Fibroblast of pulmonary artery (primary cell): ENCODE data around the gene PBX4.
"Not testable (repeated sequence)": the region's sequence is repeated elsewhere in the genome, so short reads cannot be mapped to it uniquely, and the experiment has no call there.

Experiments
- DNase-seq: peaks from one replicate; pipeline ENCODE4 v3.0.0-alpha.2; 2010; ENCODE audit warnings: low read depth
- H3K4me3 ChIP-seq: replicated peaks from 2 replicates; pipeline ENCODE4 v1.5.1; 2011; ENCODE audit warnings: low read depth, mild to moderate bottlenecking, control low read depth, low read length, moderate library complexity
- CTCF ChIP-seq: IDR thresholded peaks from 2 replicates; pipeline ENCODE4 v1.5.1; 2011; ENCODE audit warnings: mild to moderate bottlenecking, control low read depth, low read length, inconsistent platforms; ENCODE audit errors: missing control alignments

PBX4 gene

GRCh38 chr19:19610376-19611202, 7.9 kb downstream of the PBX4 start:
- H3K4me3 ChIP-seq = no peak overlapping the region
- no peak for DNase-seq
- no peak for TF ChIP-seq CTCF

- not testable (repeated sequence) for H3K4me3 ChIP-seq, DNase-seq
These were observed 11.8 kb downstream of the PBX4 start for GRCh38 chr19:19606686-19607085.

DNA sequence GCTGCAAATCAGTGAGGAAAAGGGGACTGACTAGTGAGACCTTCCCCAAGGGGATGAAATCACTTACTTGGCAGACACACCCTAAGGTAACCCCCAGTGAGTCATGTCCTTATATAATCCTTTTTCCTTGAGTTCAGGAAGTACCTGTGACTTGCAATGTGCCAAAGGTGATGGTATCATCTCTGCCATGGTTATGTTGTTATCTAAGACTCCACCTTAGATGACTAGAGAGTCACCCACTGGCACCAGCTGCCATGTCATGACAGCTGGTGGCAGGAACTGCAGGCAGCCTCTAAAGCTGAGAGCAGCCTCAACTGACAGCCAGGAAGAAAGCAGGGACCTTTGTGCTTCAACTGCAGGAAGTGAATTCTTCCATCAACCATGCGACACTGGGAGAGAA, 12.5 kb downstream of the PBX4 start:
- TF ChIP-seq CTCF = no peak
- DNase-seq = no peak
- no peak overlapping the region for H3K4me3 ChIP-seq

DNA sequence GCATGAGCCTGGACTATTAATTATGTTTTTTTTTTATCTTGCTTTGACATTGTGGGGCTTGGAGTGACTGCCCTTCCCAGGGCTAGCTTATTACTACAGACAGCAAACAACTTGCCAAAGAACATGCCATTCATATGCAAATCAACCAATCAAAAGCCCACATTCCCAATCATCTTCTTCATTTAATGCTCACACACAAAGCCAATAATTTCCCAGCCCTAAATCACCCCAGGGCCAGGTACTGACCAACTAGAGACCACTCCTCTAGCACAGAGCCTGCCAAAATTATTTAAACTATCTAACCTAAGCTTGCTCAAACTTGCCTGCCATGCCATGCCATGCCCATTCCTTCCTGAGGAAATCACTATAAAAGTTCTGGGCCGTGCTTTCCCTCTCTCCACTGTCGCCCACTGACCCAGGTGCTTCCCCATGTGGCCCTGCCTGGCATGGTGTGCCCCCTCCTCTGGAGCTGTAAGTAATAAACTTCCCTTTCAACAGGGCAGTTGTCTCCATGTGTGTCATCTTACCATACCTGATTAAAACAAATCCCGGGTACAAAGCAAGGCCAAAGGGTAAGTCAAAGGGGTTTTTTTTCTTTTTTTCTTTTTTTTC, 15.7 kb downstream of the PBX4 start:
- no peak for DNase-seq
- no peak overlapping the region for H3K4me3 ChIP-seq
- no peak for TF ChIP-seq CTCF

DNA sequence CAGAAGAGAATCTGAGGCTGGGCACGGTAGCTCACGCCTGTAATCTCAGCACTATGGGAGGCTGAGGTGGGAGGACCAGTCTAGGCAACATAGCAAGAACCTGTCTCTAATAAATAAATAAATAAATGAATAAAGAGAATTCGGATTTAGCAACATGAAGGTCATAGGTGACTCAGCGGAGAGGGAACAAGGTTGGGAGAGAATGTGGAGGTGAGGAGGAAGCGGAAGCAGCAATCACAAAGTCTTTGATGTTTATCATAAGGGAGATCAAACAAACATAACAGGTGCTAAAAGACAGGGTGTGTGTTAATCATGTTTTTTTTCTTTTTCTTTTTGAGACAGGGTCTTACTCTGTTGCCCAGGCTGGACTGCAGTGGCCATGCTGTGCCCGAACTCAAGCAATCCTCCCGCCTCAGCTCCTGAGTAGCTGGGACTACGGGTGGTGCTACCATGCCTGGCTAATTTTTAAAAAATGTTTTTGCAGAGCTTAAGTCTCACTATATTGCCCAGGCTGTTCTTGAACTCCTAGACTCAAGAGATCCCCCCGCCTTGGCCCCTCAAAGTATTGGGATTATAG, 16.3 kb downstream of the PBX4 start:
- no peak for DNase-seq
- H3K4me3 ChIP-seq = no peak overlapping the region
- TF ChIP-seq CTCF = no peak

DNA sequence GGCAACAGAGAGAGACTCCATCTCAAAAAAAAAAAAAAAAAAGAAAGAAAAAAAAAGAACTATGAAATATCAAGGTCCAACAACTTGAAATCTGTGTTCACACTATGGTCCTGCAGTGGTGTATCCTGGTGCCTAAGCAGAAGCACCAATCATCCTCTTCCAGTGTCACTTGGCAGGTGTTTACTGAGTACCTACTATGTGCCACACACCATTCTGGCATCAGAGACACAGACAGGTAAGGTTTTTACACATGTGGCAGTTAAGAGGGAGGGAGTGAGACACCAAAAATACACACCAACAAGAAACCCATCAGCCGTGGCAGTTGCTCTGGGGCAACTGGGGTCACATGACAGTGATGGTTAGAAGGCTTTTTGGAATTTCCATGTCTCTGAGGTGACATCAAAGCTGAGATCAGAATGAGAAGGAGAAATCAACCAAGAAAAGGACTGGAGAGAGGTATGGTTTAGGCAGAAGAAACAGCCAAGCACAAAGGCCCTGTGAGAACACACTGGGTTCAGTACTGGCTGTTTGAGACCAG, 17.6 kb downstream of the PBX4 start:
- TF ChIP-seq CTCF = no peak
- H3K4me3 ChIP-seq = no peak overlapping the region
- no peak for DNase-seq

GRCh38 chr19:19598728-19599451, 19.6 kb downstream of the PBX4 start:
- not testable (repeated sequence) for H3K4me3 ChIP-seq, DNase-seq
